Hepatocyte (in vitro differentiated cells): ENCODE results near the gene LAPTM5. TPM values are rescaled to one million over a fixed set of nuclear protein-coding genes. Genes with fewer than 3 reads are reported as not detected.

Experiments
- DNase-seq: peaks from one replicate; pipeline ENCODE4 v3.0.0-alpha.2; 2016; ENCODE audit warnings: low spot score
- H2AFZ ChIP-seq: fragments of 200-600 bp; sonication (generic); 2 replicates; pipeline ENCODE4 v1.6.0; 2016; ENCODE audit warnings: antibody characterized with exemption, mild to moderate bottlenecking
- H3K27ac ChIP-seq: fragments of 200-600 bp; sonication (generic); 2 replicates; pipeline ENCODE4 v1.5.1; 2016; ENCODE audit warnings: mild to moderate bottlenecking
- H3K27me3 ChIP-seq: fragments of 200-600 bp; sonication (generic); 2 replicates; pipeline ENCODE4 v1.6.1; 2016
- H3K36me3 ChIP-seq: fragments of 200-600 bp; sonication (generic); replicated peaks from 2 replicates; pipeline ENCODE4 v1.5.1; 2016; ENCODE audit warnings: low read depth; ENCODE audit not compliant: insufficient read depth
- H3K4me1 ChIP-seq: fragments of 200-600 bp; sonication (generic); 2 replicates; pipeline ENCODE4 v1.5.1; 2016; ENCODE audit warnings: mild to moderate bottlenecking, moderate library complexity; ENCODE audit not compliant: insufficient read depth
- H3K4me2 ChIP-seq: fragments of 200-600 bp; sonication (generic); 2 replicates; pipeline ENCODE4 v1.6.0; 2016
- H3K4me3 ChIP-seq: fragments of 200-600 bp; sonication (generic); 2 replicates; pipeline ENCODE4 v1.5.1; 2016; ENCODE audit warnings: mild to moderate bottlenecking
- H3K79me2 ChIP-seq: fragments of 200-600 bp; sonication (generic); 2 replicates; pipeline ENCODE4 v1.6.0; 2017; ENCODE audit warnings: mild to moderate bottlenecking
- H3K9me2 ChIP-seq: fragments of 200-600 bp; sonication (generic); replicated peaks from 2 replicates; pipeline ENCODE4 v1.6.0; 2017; ENCODE audit warnings: mild to moderate bottlenecking; ENCODE audit not compliant: insufficient read depth
- H3K9me3 ChIP-seq: fragments of 200-600 bp; sonication (generic); 2 replicates; pipeline ENCODE4 v1.5.1; 2016; ENCODE audit warnings: low read depth, mild to moderate bottlenecking
- H4K20me1 ChIP-seq: fragments of 200-600 bp; sonication (generic); 2 replicates; pipeline ENCODE4 v1.6.0; 2016; ENCODE audit warnings: mild to moderate bottlenecking; ENCODE audit not compliant: insufficient read depth, poor library complexity, severe bottlenecking
- CTCF ChIP-seq: fragments of 200-600 bp; sonication (generic); IDR thresholded peaks from 2 replicates; pipeline ENCODE4 v1.5.1; 2016; ENCODE audit warnings: antibody characterized with exemption, mild to moderate bottlenecking; ENCODE audit not compliant: poor library complexity
- EZH2 ChIP-seq: fragments of 200-600 bp; sonication (generic); IDR thresholded peaks from 2 replicates; pipeline ENCODE4 v1.6.1; 2016; ENCODE audit warnings: antibody characterized with exemption, mild to moderate bottlenecking, borderline replicate concordance
- EZH2phosphoT487 ChIP-seq: fragments of 200-600 bp; sonication (generic); IDR thresholded peaks from one replicate; pipeline ENCODE4 v1.6.1; 2018; ENCODE audit warnings: antibody characterized with exemption, mild to moderate bottlenecking, low read depth, moderate library complexity; ENCODE audit not compliant: unreplicated experiment, severe bottlenecking
- WGBS: methylation state at CpG from one replicate; pipeline ENCODE4 v1.1.6; 2016; ENCODE audit warnings: low lambda C conversion rate; ENCODE audit errors: missing lambda C conversion rate; 5-methylcytosine and 5-hydroxymethylcytosine counted together
- polyA plus RNA-seq: library from polyadenylated mRNA; unstranded; fragments of >200 nt; fragmentation: Nextera tagmentation; extraction: Ambion mirVana; gene quantifications from 2 replicates; pipeline ENCODE4 v1.2.1, GENCODE V29; 2016
- total RNA-seq: library from RNA; depleted of rRNA; stranded (reverse); fragments of >200 nt; gene quantifications from 2 replicates; pipeline ENCODE4 v1.2.3, GENCODE V29; 2014

Gene LAPTM5
- total and polyA plus RNA-seq, 2 experiments from 2014 or later: 2.6 to 3.2 TPM

DNA sequence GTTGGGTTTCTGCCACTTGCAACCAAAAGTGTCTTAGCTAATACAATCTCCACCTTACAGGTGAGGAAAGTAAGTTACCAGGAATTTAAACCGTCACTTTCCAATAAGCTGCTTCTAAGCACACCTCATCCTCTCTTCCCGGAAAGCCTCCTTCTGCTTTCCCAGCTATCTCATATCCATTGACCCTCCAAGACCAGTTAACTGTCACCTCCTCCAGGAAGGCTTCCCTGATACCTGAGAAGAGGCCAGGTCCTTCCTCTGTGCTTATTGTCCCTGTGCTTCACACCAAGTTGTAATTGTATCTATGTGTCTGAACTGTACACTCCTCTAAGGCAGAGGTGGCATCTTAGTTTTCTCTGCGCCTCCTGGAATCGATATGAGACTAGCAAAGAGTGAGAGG lies 23.0 kb downstream of the LAPTM5 start:
- no peak overlapping the region for H3K27ac ChIP-seq
- no peak overlapping the region for H3K4me2 ChIP-seq
- no peaks in the 10 kb centered on the region for H3K9me2 ChIP-seq
- H2AFZ ChIP-seq: no peak overlapping the region
- no peaks in the 10 kb centered on the region for H3K27me3 ChIP-seq
- no peaks in the 10 kb centered on the region for H3K4me1 ChIP-seq
- H3K79me2 ChIP-seq: no peaks in the 10 kb centered on the region
- no peak for DNase-seq
- no peak overlapping the region for H3K4me3 ChIP-seq
- H3K9me3 ChIP-seq: no peaks in the 10 kb centered on the region
- TF ChIP-seq EZH2phosphoT487 (no peak), EZH2 (no peak), CTCF (no peak)
- WGBS: 90% methylated on average over 4 of the region's 4 CpGs
- H3K36me3 ChIP-seq: no peaks in the 10 kb centered on the region
- H4K20me1 ChIP-seq: no peaks in the 10 kb centered on the region

DNA sequence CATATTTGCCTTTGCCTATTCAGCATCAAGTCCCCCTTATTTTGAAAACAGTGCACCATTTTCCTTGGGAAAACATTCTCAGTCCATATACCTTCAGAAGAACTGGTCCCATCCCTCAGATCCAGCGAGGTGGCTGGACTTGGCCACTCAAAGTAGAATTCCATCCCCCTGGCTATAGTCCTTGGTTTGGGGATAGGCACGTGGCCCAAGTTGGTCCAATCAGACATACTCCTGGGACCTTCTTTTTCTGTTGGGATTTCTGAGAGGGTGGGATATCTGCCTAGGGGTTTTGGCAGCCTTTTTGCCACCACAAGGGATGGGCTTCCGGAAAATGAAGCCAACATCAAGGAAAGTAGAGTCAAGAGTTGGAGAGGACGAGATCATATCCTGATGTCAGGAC lies 23.5 kb downstream of the LAPTM5 start:
- 96% methylated on average over 4 of the region's 4 CpGs for WGBS
- no peak overlapping the region for H2AFZ ChIP-seq
- H3K27ac ChIP-seq: no peak overlapping the region
- H3K4me3 ChIP-seq: no peak overlapping the region
- TF ChIP-seq CTCF: no peak
- no peak for TF ChIP-seq EZH2
- TF ChIP-seq EZH2phosphoT487: no peak
- H3K27me3 ChIP-seq: no peaks in the 10 kb centered on the region
- no peaks in the 10 kb centered on the region for H4K20me1 ChIP-seq
- H3K4me2 ChIP-seq: no peak overlapping the region
- no peaks in the 10 kb centered on the region for H3K4me1 ChIP-seq
- no peaks in the 10 kb centered on the region for H3K36me3 ChIP-seq
- no peaks in the 10 kb centered on the region for H3K79me2 ChIP-seq
- no peaks in the 10 kb centered on the region for H3K9me2 ChIP-seq
- DNase-seq: no peak
- no peaks in the 10 kb centered on the region for H3K9me3 ChIP-seq

DNA sequence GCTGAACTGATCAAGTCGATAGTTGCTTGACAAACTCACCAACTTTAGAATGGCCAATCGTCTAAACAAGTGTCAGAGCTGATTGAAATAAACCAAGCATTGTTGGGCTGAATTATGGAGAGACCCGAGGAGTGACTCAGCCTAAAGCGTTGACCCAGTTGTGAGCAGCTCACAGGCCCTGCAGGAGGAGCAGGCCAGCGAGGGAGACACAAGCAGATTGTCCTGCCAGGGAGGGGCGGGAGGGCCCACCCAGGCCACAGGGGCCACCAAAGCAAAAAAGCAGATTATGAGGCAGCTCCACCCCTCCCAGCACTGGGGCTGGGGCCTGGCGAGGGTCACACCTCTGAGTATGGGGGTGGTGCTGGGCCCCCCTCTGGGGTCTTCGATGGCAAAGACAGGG lies 24.1 kb downstream of the LAPTM5 start:
- H3K27me3 ChIP-seq: no peaks in the 10 kb centered on the region

More for the DNA sequence above, 24.1 kb downstream of the LAPTM5 start:
- Histone ChIP-seq H3K36me3 (no peaks in the 10 kb centered on the region), H3K4me2 (no peak overlapping the region), H4K20me1 (no peaks in the 10 kb centered on the region), H3K4me3 (no peak overlapping the region), H3K27ac (no peak overlapping the region), H3K4me1 (no peaks in the 10 kb centered on the region), H3K9me3 (no peaks in the 10 kb centered on the region), H3K9me2 (no peaks in the 10 kb centered on the region), H3K79me2 (no peaks in the 10 kb centered on the region), H2AFZ (no peak overlapping the region)
- DNase-seq: no peak
- WGBS: 82% methylated on average over 8 of the region's 8 CpGs
- TF ChIP-seq CTCF (no peak), EZH2phosphoT487 (no peak), EZH2 (no peak)
